Fibroblast of mammary gland (primary cell): ENCODE results near the gene CTSE.

ENCODE experiments used
- DNase-seq: peaks from one replicate; pipeline ENCODE4 v3.0.0-alpha.2; 2010; ENCODE audit warnings: low read depth
- H3K4me3 ChIP-seq: 2 replicates; pipeline ENCODE4 v1.5.1; 2011; ENCODE audit warnings: low read depth, mild to moderate bottlenecking, low read length, moderate library complexity; ENCODE audit not compliant: control insufficient read depth
- CTCF ChIP-seq: conservative IDR thresholded peaks from 2 replicates; pipeline ENCODE4 v1.5.1; 2011; ENCODE audit warnings: low read depth, low read length, inconsistent platforms; ENCODE audit not compliant: control insufficient read depth, insufficient read depth

Gene CTSE

GRCh38 chr1:206050655-206051235 lies 27.1 kb upstream of the CTSE start:
- no peak for TF ChIP-seq CTCF
- no peak overlapping the region for H3K4me3 ChIP-seq
- no peak for DNase-seq

- H3K4me3 ChIP-seq, result no peak overlapping the region
- TF ChIP-seq CTCF, result no peak
- no peak for DNase-seq
These were observed 26.4 kb upstream of the CTSE start for GRCh38 chr1:206049919-206050600.

GRCh38 chr1:206049293-206049692 lies 25.6 kb upstream of the CTSE start:
- no peak for DNase-seq
- no peak for TF ChIP-seq CTCF
- no peak overlapping the region for H3K4me3 ChIP-seq

- H3K4me3 ChIP-seq, result no peak overlapping the region
- no peak for DNase-seq
- TF ChIP-seq CTCF, result no peak
These were observed 24.9 kb upstream of the CTSE start for GRCh38 chr1:206048582-206048981.

GRCh38 chr1:206047271-206047670 lies 23.6 kb upstream of the CTSE start:
- no peak for DNase-seq
- H3K4me3 ChIP-seq, result no peak overlapping the region
- no peak for TF ChIP-seq CTCF

GRCh38 chr1:206041640-206042039 lies 17.9 kb upstream of the CTSE start:
- H3K4me3 ChIP-seq, result no peak overlapping the region

More at GRCh38 chr1:206041640-206042039, 17.9 kb upstream of the CTSE start:
- no peak for DNase-seq
- no peak for TF ChIP-seq CTCF
